Upper lobe of left lung (tissue), 4 donors: ENCODE data around the gene DLL1.

Experiments used
- CTCF ChIP-seq, 6 experiments: fragments of 450-650 bp in 4 of 6; fragments of 200-600 bp in 2 of 6; sonication (generic) in 2 of 6; IDR thresholded peaks; one replicate each; pipeline ENCODE4 v1.5.1; 2016 to 2019; ENCODE audit warnings: antibody characterized with exemption in 6 of 6
- POLR2A ChIP-seq, 4 donors: fragments of 450-650 bp; IDR thresholded peaks; one replicate each; pipeline ENCODE4 v1.5.1; 2016 to 2017; ENCODE audit warnings: antibody characterized with exemption in 4 of 4, mild to moderate bottlenecking in 2 of 4
- POLR2AphosphoS5 ChIP-seq, 2 donors: sonication (generic); formaldehyde crosslinking; IDR thresholded peaks; one replicate each; pipeline ENCODE4 v1.5.1; 2017; ENCODE audit warnings: antibody characterized with exemption in 2 of 2

DNA sequence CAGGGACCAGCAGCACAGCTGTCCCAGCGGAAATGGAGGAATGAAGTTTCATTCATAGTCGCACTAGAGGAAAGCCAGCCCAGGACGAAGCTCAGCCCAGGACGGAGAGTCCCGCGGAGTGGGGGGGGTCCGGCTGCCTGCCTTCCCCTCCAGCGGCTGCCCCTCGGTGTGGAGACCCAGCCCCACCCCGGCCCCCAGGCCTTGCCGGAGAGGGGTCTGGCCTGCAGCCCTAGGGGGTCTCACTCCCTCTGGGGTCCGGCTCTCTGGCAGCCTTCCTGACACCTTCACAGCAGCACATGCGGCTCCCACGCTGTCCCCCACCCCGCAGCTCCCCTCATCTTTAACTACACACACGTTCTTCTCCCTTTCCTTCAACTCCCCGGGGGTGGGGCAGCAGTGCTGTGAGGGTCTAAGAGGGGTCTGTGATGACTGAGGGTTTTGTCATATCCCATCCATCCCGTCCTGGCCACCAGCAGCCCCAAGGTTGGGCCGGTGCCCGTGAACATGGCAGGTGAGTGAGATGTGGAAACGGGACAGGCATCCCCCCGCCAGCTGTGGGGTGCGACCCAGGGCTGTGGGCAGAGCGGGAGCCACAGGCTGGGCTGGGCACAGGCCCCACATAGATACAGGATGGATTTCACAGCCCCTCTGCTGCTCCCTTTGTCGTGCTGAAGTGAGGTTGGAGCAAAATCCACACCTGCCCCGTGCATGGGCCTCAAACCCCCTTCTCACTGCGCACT, 41.8 kb downstream of the DLL1 start:
- TF ChIP-seq POLR2A (IDR thresholded peaks at IDR 0.05), result no peak
- no peak for TF ChIP-seq CTCF (IDR thresholded peaks at IDR 0.05)
- TF ChIP-seq POLR2AphosphoS5 (IDR thresholded peaks at IDR 0.05), result no peak
